HCT116 (cell line): ENCODE measurements around the gene AFDN. TPM values are rescaled to one million over a fixed set of nuclear protein-coding genes. Genes with fewer than 3 reads are reported as not detected.

ENCODE experiments used
- ATAC-seq: fragments of 200-7000 bp; cut with Tn5 transposase; 2 replicates; pipeline ENCODE4 v1.9.1; 2020; ENCODE audit warnings: mild to moderate bottlenecking, moderate library complexity
- BruUV-seq: library from RNA; stranded (reverse); fragments of 400-500 nt; replicated peaks from 2 replicates; lab custom pipeline; 2021; lab: Mats Ljungman, UMichigan
- CTCF ChIA-PET: fragments of 300-600 bp; sonication (Branson Sonifier 250); formaldehyde crosslinking; loops from one replicate; lab custom pipeline; 2021; ENCODE audit warnings: antibody characterized with exemption; lab: Charles Lee
- POLR2A ChIA-PET: fragments of 300-600, 350-600 bp; sonication (Branson Sonifier 250); formaldehyde crosslinking; loops from one replicate; lab custom pipeline; 2021; ENCODE audit warnings: antibody characterized with exemption; lab: Charles Lee
- RAD21 ChIA-PET, 2 experiments: fragments of 300-600 bp; sonication (Branson Sonifier 250); formaldehyde crosslinking; loops; one replicate each; lab custom pipeline; 2023; ENCODE audit warnings: low total read pairs in 2 of 2; ENCODE audit not compliant: uncharacterized antibody in 2 of 2, unreplicated experiment in 2 of 2, low non-redundant PET in 1 of 2; lab: Charles Lee
- DNase-seq: peaks from one replicate; pipeline ENCODE4 v3.0.0-alpha.2; 2010; ENCODE audit warnings: low read depth, low spot score
- H2AFZ ChIP-seq: fragments of 200-600 bp; shearing (Covaris generic), sonication (generic); 2 replicates; pipeline ENCODE4 v1.6.1; 2017; ENCODE audit warnings: low read depth, mixed run types, mixed read lengths, antibody characterized with exemption, low read length; ENCODE audit not compliant: poor library complexity, severe bottlenecking
- H3K27ac ChIP-seq: 2 replicates; pipeline ENCODE4 v1.5.1; 2012; ENCODE audit warnings: low read depth, low read length
- H3K27me3 ChIP-seq: fragments of 200-600 bp; sonication (generic); 2 replicates; pipeline ENCODE4 v1.6.1; 2016; ENCODE audit warnings: mixed run types, low read length, mixed read lengths; ENCODE audit not compliant: insufficient read depth
- H3K36me3 ChIP-seq, 2 experiments: fragments of 200-500 bp in 1 of 2; fragments of 200-600 bp in 1 of 2; sonication (Bioruptor generic) in 1 of 2; sonication (generic) in 1 of 2; 2 replicates each; pipeline versions ENCODE4 v1.5.1 to v1.6.1; 2014 to 2016; ENCODE audit warnings: low read length in 2 of 2, inconsistent platforms in 1 of 2, mixed read lengths in 1 of 2, mixed run types in 1 of 2; ENCODE audit not compliant: insufficient read depth in 2 of 2, control insufficient read depth in 1 of 2
- H3K4me1 ChIP-seq, 2 experiments: fragments of 200-600 bp in 1 of 2; sonication (generic) in 1 of 2; 2 replicates each; pipeline versions ENCODE4 v1.5.1 to v1.6.1; 2012 to 2017; ENCODE audit warnings: low read length in 2 of 2, inconsistent platforms in 1 of 2, mild to moderate bottlenecking in 1 of 2, mixed read lengths in 1 of 2, mixed run types in 1 of 2, moderate library complexity in 1 of 2; ENCODE audit not compliant: insufficient read depth in 2 of 2, control insufficient read depth in 1 of 2
- H3K4me2 ChIP-seq: fragments of 200-600 bp; sonication (generic); 2 replicates; pipeline ENCODE4 v1.6.1; 2017; ENCODE audit warnings: mixed run types, low read length, mixed read lengths
- H3K4me3 ChIP-seq, 2 experiments: fragments of 200-600 bp in 1 of 2; sonication (generic) in 1 of 2; replicated peaks in 1 of 2; 2 replicates each; pipeline ENCODE4 v1.5.1; 2011 to 2016; ENCODE audit warnings: low read length in 2 of 2, control low read depth in 1 of 2, low read depth in 1 of 2, mild to moderate bottlenecking in 1 of 2, mixed read lengths in 1 of 2, mixed run types in 1 of 2
- H3K79me2 ChIP-seq: fragments of 200-600 bp; sonication (generic); 2 replicates; pipeline ENCODE4 v1.6.1; 2017; ENCODE audit warnings: mild to moderate bottlenecking, mixed run types, low read length, moderate library complexity, mixed read lengths; ENCODE audit not compliant: insufficient read depth
- H3K9ac ChIP-seq: fragments of 200-600 bp; sonication (generic); 2 replicates; pipeline ENCODE4 v1.6.1; 2016; ENCODE audit warnings: low read length, mixed read lengths
- H3K9me2 ChIP-seq: fragments of 200-600 bp; sonication (generic), shearing (Covaris generic); 2 replicates; pipeline ENCODE4 v1.6.1; 2017; ENCODE audit warnings: mixed run types, mild to moderate bottlenecking, moderate library complexity; ENCODE audit not compliant: insufficient read depth
- H3K9me3 ChIP-seq, 2 experiments: fragments of 200-500 bp in 1 of 2; fragments of 200-600 bp in 1 of 2; sonication (Bioruptor generic) in 1 of 2; sonication (generic) in 1 of 2; 2 replicates each; pipeline ENCODE4 v1.6.1; 2014 to 2017; ENCODE audit warnings: low read length in 2 of 2, mixed read lengths in 2 of 2, inconsistent platforms in 1 of 2, low read depth in 1 of 2, mild to moderate bottlenecking in 1 of 2, mixed run types in 1 of 2, moderate library complexity in 1 of 2; ENCODE audit not compliant: control insufficient read depth in 1 of 2, insufficient read depth in 1 of 2
- H4K20me1 ChIP-seq: fragments of 200-600 bp; sonication (generic), shearing (Covaris generic); 2 replicates; pipeline ENCODE4 v1.6.1; 2017; ENCODE audit warnings: mixed run types, mild to moderate bottlenecking, moderate library complexity; ENCODE audit not compliant: insufficient read depth
- CBX3 ChIP-seq: IDR thresholded peaks from 2 replicates; pipeline ENCODE4 v1.6.1; 2012; ENCODE audit warnings: low read depth
- CEBPB ChIP-seq: IDR thresholded peaks from 2 replicates; pipeline ENCODE4 v1.6.1; 2012; ENCODE audit warnings: low read depth
- EGR1 ChIP-seq: IDR thresholded peaks from 2 replicates; pipeline ENCODE4 v1.6.1; 2012; ENCODE audit warnings: low read depth
- ELF1 ChIP-seq: IDR thresholded peaks from 2 replicates; pipeline ENCODE4 v1.6.1; 2012; ENCODE audit warnings: low read depth, borderline replicate concordance
- FOSL1 ChIP-seq: IDR thresholded peaks from 2 replicates; pipeline ENCODE4 v1.6.1; 2012; ENCODE audit warnings: low read depth
- JUND ChIP-seq: IDR thresholded peaks from 2 replicates; pipeline ENCODE4 v1.6.1; 2012
- POLR2A ChIP-seq: IDR thresholded peaks from 2 replicates; pipeline ENCODE4 v1.7.0; 2011; ENCODE audit warnings: borderline replicate concordance; ENCODE audit not compliant: insufficient read depth, insufficient read length; ENCODE audit errors: extremely low read depth
- POLR2AphosphoS5 ChIP-seq: IDR thresholded peaks from 2 replicates; pipeline ENCODE4 v1.6.1; 2011; ENCODE audit warnings: mild to moderate bottlenecking, low read depth, low read length, moderate library complexity
- RAD21 ChIP-seq: IDR thresholded peaks from 2 replicates; pipeline ENCODE4 v1.6.1; 2012; ENCODE audit warnings: low read depth, mild to moderate bottlenecking
- SP1 ChIP-seq: IDR thresholded peaks from 2 replicates; pipeline ENCODE4 v1.6.1; 2012; ENCODE audit warnings: low read depth
- SRF ChIP-seq: IDR thresholded peaks from 2 replicates; pipeline ENCODE4 v1.6.1; 2012; ENCODE audit warnings: low read depth
- TCF7L2 ChIP-seq: IDR thresholded peaks from 2 replicates; pipeline ENCODE4 v1.7.0; 2011; ENCODE audit warnings: borderline replicate concordance, inconsistent platforms; ENCODE audit not compliant: insufficient read depth, insufficient read length; ENCODE audit errors: extremely low read depth
- ZNF274 ChIP-seq: fragments of 200-500 bp; sonication (Bioruptor generic); IDR thresholded peaks from 2 replicates; pipeline ENCODE4 v1.6.1; 2014; ENCODE audit warnings: mild to moderate bottlenecking, low read depth, low read length, inconsistent platforms
- intact Hi-C: fragments of 100-400 bp; cut with micrococcal nuclease; formaldehyde crosslinking; loops from 2 replicates; pipeline ENCODE4 v1.10.0; 2022
- total RNA-seq: library from RNA; stranded (reverse); gene quantifications from one replicate; pipeline ENCODE4 v1.2.1, GENCODE V29; 2021; ENCODE audit not compliant: unreplicated experiment
- TF ChIP-seq, protein P1 (sequence below): IDR thresholded peaks from 2 replicates; pipeline ENCODE4 v1.6.1; 2012
- TF ChIP-seq, protein P2 (sequence below), 3 experiments: fragments of 200-600 bp in 1 of 3; sonication (generic) in 1 of 3; IDR thresholded peaks in 2 of 3; conservative IDR thresholded peaks in 1 of 3; 2 replicates each; pipeline ENCODE4 v1.5.1; 2012 to 2017; ENCODE audit warnings: low read depth in 2 of 3, low read length in 2 of 3, antibody characterized with exemption in 1 of 3, borderline replicate concordance in 1 of 3, control low read depth in 1 of 3, mild to moderate bottlenecking in 1 of 3, mixed read lengths in 1 of 3, mixed run types in 1 of 3, moderate library complexity in 1 of 3; ENCODE audit not compliant: insufficient read depth in 1 of 3
- TF ChIP-seq, protein P3 (sequence below): IDR thresholded peaks from 2 replicates; pipeline ENCODE4 v1.6.1; 2011; ENCODE audit warnings: mild to moderate bottlenecking, low read length, moderate library complexity; ENCODE audit not compliant: insufficient replicate concordance; ENCODE audit errors: extremely low read depth

The AFDN gene
- total RNA-seq, 1 experiment from 2014 or later = 59.4 TPM

DNA sequence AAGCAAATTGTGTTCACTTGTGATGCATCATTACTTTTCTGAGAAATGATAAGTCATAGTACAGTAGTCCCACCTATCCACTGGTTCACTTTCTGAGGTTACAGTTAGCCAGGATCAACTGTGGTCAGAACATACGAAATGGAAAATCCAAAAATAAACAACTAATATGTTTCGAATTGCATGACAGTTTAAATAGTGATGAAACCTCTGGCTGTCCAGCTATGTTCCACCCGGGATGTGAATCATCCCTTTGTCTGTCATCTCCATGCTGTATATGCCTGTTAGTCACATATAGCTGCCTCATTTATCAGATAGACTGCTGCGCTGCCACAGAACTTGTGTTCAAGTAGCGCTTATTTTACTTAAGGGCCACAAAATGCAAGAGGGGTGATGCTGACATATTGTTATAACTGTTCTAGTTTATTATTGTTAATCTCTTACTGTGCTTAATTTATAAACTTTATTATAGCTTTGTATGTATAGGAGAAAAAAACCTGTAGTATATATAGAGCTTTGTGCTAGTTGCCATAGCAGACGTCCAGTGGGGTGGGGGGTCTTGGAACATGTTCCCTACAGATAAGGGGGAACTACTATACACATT, 29.2 kb downstream of the AFDN start:
- CTCF ChIA-PET = no interaction called here

DNA sequence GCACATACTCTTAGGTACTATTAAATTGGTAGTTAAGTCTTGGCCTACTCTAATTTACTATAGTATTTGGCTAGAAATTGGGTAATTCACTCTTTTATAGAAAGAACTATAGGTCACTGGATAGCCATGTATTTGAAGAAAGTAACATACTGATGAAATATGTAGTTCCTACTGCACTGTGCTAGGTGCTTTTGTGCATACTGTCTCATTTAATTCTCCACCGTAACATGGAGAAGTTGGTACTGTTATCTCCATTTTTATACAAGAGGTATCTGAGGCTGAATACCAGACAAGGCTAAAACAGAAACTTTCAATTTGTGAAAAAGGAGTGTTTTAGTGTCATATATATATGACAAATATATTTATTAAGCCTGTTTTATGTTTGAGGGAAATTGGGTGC, 29.8 kb downstream of the AFDN start:
- Histone ChIP-seq H2AFZ (no peak overlapping the region), H3K9me2 (no peaks in the 10 kb centered on the region; the same call in 1 of the 2 replicates), H3K9me3 (no peaks in the 10 kb centered on the region; a peak in 1 of 4 replicates), H3K36me3 (no peaks in the 10 kb centered on the region), H3K4me1 (peaks cover 1 to 26% of the 10 kb centered on the region in 2 experiments; a peak in 3 of 4 replicates), H3K27me3 (no peaks in the 10 kb centered on the region), H4K20me1 (peaks cover 10% of the 10 kb centered on the region; the same call in 1 of the 2 replicates), H3K4me3 (no peak overlapping the region), H3K79me2 (peaks cover 100% of the 10 kb centered on the region), H3K9ac (no peak overlapping the region), H3K27ac (no peak overlapping the region), H3K4me2 (no peak overlapping the region)
- no TSS peak for BruUV-seq
- CTCF ChIA-PET = no interaction called here
- RAD21 ChIA-PET = no interaction called here
- DNase-seq (no peak), ATAC-seq (no peak)
- POLR2A ChIA-PET = no interaction called here
- intact Hi-C loops = no loop called here
- TF ChIP-seq POLR2AphosphoS5 (no peak), SRF (no peak), TCF7L2 (no peak), RAD21 (no peak), CBX3 (no peak), JUND (no peak), EGR1 (no peak), ELF1 (no peak)
- TF ChIP-seq, protein P1, sequence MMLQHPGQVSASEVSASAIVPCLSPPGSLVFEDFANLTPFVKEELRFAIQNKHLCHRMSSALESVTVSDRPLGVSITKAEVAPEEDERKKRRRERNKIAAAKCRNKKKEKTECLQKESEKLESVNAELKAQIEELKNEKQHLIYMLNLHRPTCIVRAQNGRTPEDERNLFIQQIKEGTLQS = no peak
- TF ChIP-seq, protein P2, sequence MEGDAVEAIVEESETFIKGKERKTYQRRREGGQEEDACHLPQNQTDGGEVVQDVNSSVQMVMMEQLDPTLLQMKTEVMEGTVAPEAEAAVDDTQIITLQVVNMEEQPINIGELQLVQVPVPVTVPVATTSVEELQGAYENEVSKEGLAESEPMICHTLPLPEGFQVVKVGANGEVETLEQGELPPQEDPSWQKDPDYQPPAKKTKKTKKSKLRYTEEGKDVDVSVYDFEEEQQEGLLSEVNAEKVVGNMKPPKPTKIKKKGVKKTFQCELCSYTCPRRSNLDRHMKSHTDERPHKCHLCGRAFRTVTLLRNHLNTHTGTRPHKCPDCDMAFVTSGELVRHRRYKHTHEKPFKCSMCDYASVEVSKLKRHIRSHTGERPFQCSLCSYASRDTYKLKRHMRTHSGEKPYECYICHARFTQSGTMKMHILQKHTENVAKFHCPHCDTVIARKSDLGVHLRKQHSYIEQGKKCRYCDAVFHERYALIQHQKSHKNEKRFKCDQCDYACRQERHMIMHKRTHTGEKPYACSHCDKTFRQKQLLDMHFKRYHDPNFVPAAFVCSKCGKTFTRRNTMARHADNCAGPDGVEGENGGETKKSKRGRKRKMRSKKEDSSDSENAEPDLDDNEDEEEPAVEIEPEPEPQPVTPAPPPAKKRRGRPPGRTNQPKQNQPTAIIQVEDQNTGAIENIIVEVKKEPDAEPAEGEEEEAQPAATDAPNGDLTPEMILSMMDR (IDR thresholded peaks at IDR 0.05 in 2 of 3, conservative IDR thresholded peaks at IDR 0.05 in 1 of 3; ENCODE audit: borderline replicate concordance in 1 of 3, insufficient read depth in 1 of 3, low read depth in 2 of 3, low read length in 2 of 3) = no peak
- TF ChIP-seq, protein P3, sequence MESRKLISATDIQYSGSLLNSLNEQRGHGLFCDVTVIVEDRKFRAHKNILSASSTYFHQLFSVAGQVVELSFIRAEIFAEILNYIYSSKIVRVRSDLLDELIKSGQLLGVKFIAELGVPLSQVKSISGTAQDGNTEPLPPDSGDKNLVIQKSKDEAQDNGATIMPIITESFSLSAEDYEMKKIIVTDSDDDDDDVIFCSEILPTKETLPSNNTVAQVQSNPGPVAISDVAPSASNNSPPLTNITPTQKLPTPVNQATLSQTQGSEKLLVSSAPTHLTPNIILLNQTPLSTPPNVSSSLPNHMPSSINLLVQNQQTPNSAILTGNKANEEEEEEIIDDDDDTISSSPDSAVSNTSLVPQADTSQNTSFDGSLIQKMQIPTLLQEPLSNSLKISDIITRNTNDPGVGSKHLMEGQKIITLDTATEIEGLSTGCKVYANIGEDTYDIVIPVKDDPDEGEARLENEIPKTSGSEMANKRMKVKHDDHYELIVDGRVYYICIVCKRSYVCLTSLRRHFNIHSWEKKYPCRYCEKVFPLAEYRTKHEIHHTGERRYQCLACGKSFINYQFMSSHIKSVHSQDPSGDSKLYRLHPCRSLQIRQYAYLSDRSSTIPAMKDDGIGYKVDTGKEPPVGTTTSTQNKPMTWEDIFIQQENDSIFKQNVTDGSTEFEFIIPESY = no peak

More for the DNA sequence above, 29.2 kb downstream of the AFDN start:
- no TSS peak for BruUV-seq
- Histone ChIP-seq H3K9me2 (no peaks in the 10 kb centered on the region; the same call in 1 of the 2 replicates), H2AFZ (no peak overlapping the region), H3K79me2 (peaks cover 100% of the 10 kb centered on the region), H3K9me3 (no peaks in the 10 kb centered on the region; a peak in 1 of 4 replicates), H3K4me3 (no peak overlapping the region), H3K27me3 (no peaks in the 10 kb centered on the region), H3K4me1 (peaks cover 7 to 32% of the 10 kb centered on the region in 2 experiments), H3K27ac (no peak overlapping the region), H4K20me1 (peaks cover 10% of the 10 kb centered on the region; the same call in 1 of the 2 replicates), H3K9ac (no peak overlapping the region), H3K36me3 (no peaks in the 10 kb centered on the region), H3K4me2 (peak overlapping the region; percentile 16; the same call in 1 of the 2 replicates)
- POLR2A ChIA-PET = no interaction called here
- peak; percentile 19 for DNase-seq
- intact Hi-C loops = no loop called here
- TF ChIP-seq JUND = 0 out of 2 replicates have a peak, but pooled peaks have one; percentile 17
- TF ChIP-seq POLR2A = no peak
- TF ChIP-seq SP1 = no peak
- TF ChIP-seq RAD21 = no peak
- peak; percentile 23; the same call in 1 of the 2 replicates for TF ChIP-seq FOSL1
- TF ChIP-seq, protein P1 = peak; percentile 54; the same call in 1 of the 2 replicates
- peak; percentile 14; the same call in 1 of the 2 replicates for TF ChIP-seq CBX3
- peak; percentile 50; the same call in 1 of the 2 replicates for TF ChIP-seq CEBPB
- TF ChIP-seq ZNF274 = no peak
- ATAC-seq = no peak
- RAD21 ChIA-PET = no interaction called here
